H1 (cell line): ENCODE data around the gene DDX47. TPM values are rescaled to one million over a fixed set of nuclear protein-coding genes. Genes with fewer than 3 reads are reported as not detected.

Experiments used
- CTCF ChIA-PET: fragments of 300-600 bp; sonication (Branson Sonifier 250); formaldehyde crosslinking; loops from one replicate; lab custom pipeline; 2021; ENCODE audit not compliant: partially characterized antibody; lab: Charles Lee
- POLR2A ChIA-PET: fragments of 300-600 bp; sonication (Branson Sonifier 250); formaldehyde crosslinking; loops from one replicate; lab custom pipeline; 2021; ENCODE audit warnings: inconsistent platforms; ENCODE audit not compliant: partially characterized antibody; lab: Charles Lee
- DNase-seq, 2 experiments: peaks; one replicate each; pipeline versions ENCODE4 v3.0.0 to v3.0.0-alpha.2; 2010 to 2022; ENCODE audit warnings: low spot score in 2 of 2, low read depth in 1 of 2, mixed read lengths in 1 of 2
- FAIRE-seq: peaks from 2 replicates; lab custom pipeline; 2011; peaks lifted over from hg19 to GRCh38; lab: Jason Lieb, UNC
- H2AFZ ChIP-seq: 2 replicates; pipeline ENCODE4 v1.8.1; 2012; ENCODE audit warnings: low read length, inconsistent platforms
- H2AK5ac ChIP-seq: 2 replicates; pipeline ENCODE4 v1.6.1; 2013; ENCODE audit warnings: low read depth, low read length
- H2BK120ac ChIP-seq: replicated peaks from 2 replicates; pipeline ENCODE3; 2013; ENCODE audit warnings: low read depth, low read length, inconsistent platforms
- H2BK12ac ChIP-seq: 2 replicates; pipeline ENCODE4 v1.6.1; 2013; ENCODE audit warnings: low read depth, low read length
- H2BK15ac ChIP-seq: 2 replicates; pipeline ENCODE4 v1.6.1; 2013; ENCODE audit warnings: low read length
- H2BK20ac ChIP-seq: 2 replicates; pipeline ENCODE4 v1.6.1; 2013; ENCODE audit warnings: low read length
- H2BK5ac ChIP-seq: 2 replicates; pipeline ENCODE4 v1.6.1; 2013; ENCODE audit warnings: low read depth, low read length
- H3K14ac ChIP-seq: 2 replicates; pipeline ENCODE4 v1.6.1; 2013; ENCODE audit warnings: inconsistent platforms; ENCODE audit not compliant: insufficient read length
- H3K18ac ChIP-seq: 2 replicates; pipeline ENCODE4 v1.6.1; 2013; ENCODE audit warnings: low read length; ENCODE audit errors: extremely low read depth
- H3K23ac ChIP-seq: 2 replicates; pipeline ENCODE4 v1.6.1; 2013; ENCODE audit warnings: inconsistent platforms; ENCODE audit not compliant: insufficient read length
- H3K23me2 ChIP-seq: 2 replicates; pipeline ENCODE4 v1.6.1; 2013; ENCODE audit warnings: low read depth, low read length
- H3K27ac ChIP-seq: 2 replicates; pipeline ENCODE4 v1.6.1; 2011; ENCODE audit warnings: low read depth, low read length, inconsistent platforms
- H3K27me3 ChIP-seq, 4 experiments: replicated peaks in 1 of 4; 1 replicate in 1 of 4; 2 replicates in 3 of 4; pipeline versions ENCODE4 v1.6.1 to v1.8.1; 2011 to 2013; ENCODE audit warnings: low read length in 3 of 4, mild to moderate bottlenecking in 3 of 4, inconsistent platforms in 2 of 4, mixed read lengths in 2 of 4, moderate library complexity in 1 of 4; ENCODE audit not compliant: control insufficient read depth in 3 of 4, insufficient read depth in 3 of 4; ENCODE audit errors: extremely low read depth in 1 of 4
- H3K36me3 ChIP-seq, 4 experiments: 2 replicates each; pipeline versions ENCODE4 v1.6.1 to v1.8.1; 2011 to 2013; ENCODE audit warnings: mild to moderate bottlenecking in 4 of 4, low read length in 3 of 4, moderate library complexity in 2 of 4, control low read depth in 1 of 4, inconsistent platforms in 1 of 4; ENCODE audit not compliant: insufficient read depth in 4 of 4, control insufficient read depth in 2 of 4
- H3K4ac ChIP-seq: replicated peaks from 2 replicates; pipeline ENCODE3; 2013; ENCODE audit warnings: low read length, low read depth, mixed read lengths, inconsistent platforms; ENCODE audit not compliant: insufficient read length
- H3K4me1 ChIP-seq, 4 experiments: replicated peaks in 1 of 4; 1 replicate in 1 of 4; 2 replicates in 3 of 4; pipeline versions ENCODE4 v1.6.1 to v1.8.1; 2011 to 2013; ENCODE audit warnings: low read length in 3 of 4, inconsistent platforms in 2 of 4, mixed read lengths in 1 of 4; ENCODE audit not compliant: insufficient read depth in 4 of 4, control insufficient read depth in 3 of 4
- H3K4me2 ChIP-seq, 2 experiments: 2 replicates each; pipeline versions ENCODE4 v1.6.1 to v1.8.1; 2011 to 2013; ENCODE audit warnings: low read depth in 2 of 2, low read length in 2 of 2, control low read depth in 1 of 2, inconsistent platforms in 1 of 2, mild to moderate bottlenecking in 1 of 2; ENCODE audit not compliant: insufficient read depth in 1 of 2
- H3K4me3 ChIP-seq, 4 experiments: fragments of 200-600, 300-600 bp in 1 of 4; sonication (generic), shearing (Covaris generic), sonication (Bioruptor Twin) in 1 of 4; 2 replicates each; pipeline versions ENCODE4 v1.5.1 to v1.8.1; 2011 to 2016; ENCODE audit warnings: low read length in 4 of 4, low read depth in 3 of 4, control low read depth in 2 of 4, inconsistent platforms in 2 of 4, mild to moderate bottlenecking in 2 of 4, mixed read lengths in 1 of 4, moderate library complexity in 1 of 4; ENCODE audit not compliant: insufficient read depth in 2 of 4; ENCODE audit errors: extremely low read depth in 1 of 4
- H3K56ac ChIP-seq: replicated peaks from 2 replicates; pipeline ENCODE3; 2013; ENCODE audit warnings: low read depth, mild to moderate bottlenecking, mixed read lengths, low read length, inconsistent platforms; ENCODE audit not compliant: insufficient read length
- H3K79me1 ChIP-seq: 2 replicates; pipeline ENCODE4 v1.6.1; 2013; ENCODE audit warnings: low read depth, low read length, control low read depth
- H3K79me2 ChIP-seq, 2 experiments: 2 replicates each; pipeline versions ENCODE4 v1.6.1 to v1.8.1; 2012 to 2013; ENCODE audit warnings: low read length in 2 of 2, mild to moderate bottlenecking in 2 of 2, inconsistent platforms in 1 of 2; ENCODE audit not compliant: insufficient read depth in 2 of 2, control insufficient read depth in 1 of 2
- H3K9ac ChIP-seq, 4 experiments: replicated peaks in 1 of 4; 1 replicate in 1 of 4; 2 replicates in 3 of 4; pipeline versions ENCODE4 v1.6.1 to v1.8.1; 2011 to 2013; ENCODE audit warnings: low read depth in 3 of 4, low read length in 3 of 4, control low read depth in 2 of 4, mild to moderate bottlenecking in 2 of 4, moderate library complexity in 2 of 4, inconsistent platforms in 1 of 4; ENCODE audit errors: extremely low read depth in 1 of 4
- H3K9me3 ChIP-seq, 2 experiments: 2 replicates each; pipeline versions ENCODE4 v1.6.1 to v1.8.1; 2012 to 2013; ENCODE audit warnings: mild to moderate bottlenecking in 2 of 2, moderate library complexity in 2 of 2, control low read depth in 1 of 2, inconsistent platforms in 1 of 2, low read depth in 1 of 2, low read length in 1 of 2, mixed read lengths in 1 of 2; ENCODE audit not compliant: insufficient read depth in 2 of 2
- H4K20me1 ChIP-seq, 2 experiments: replicated peaks in 1 of 2; 2 replicates each; pipeline versions ENCODE3 to v1.8.1; 2011 to 2013; ENCODE audit warnings: inconsistent platforms in 2 of 2, low read length in 2 of 2, mild to moderate bottlenecking in 1 of 2; ENCODE audit not compliant: insufficient read depth in 2 of 2, control insufficient read depth in 1 of 2
- H4K5ac ChIP-seq: 2 replicates; pipeline ENCODE4 v1.6.1; 2013; ENCODE audit warnings: low read length, low read depth, mixed read lengths, inconsistent platforms; ENCODE audit not compliant: insufficient read length
- H4K8ac ChIP-seq: 2 replicates; pipeline ENCODE4 v1.8.0; 2013; ENCODE audit warnings: mild to moderate bottlenecking, moderate library complexity, low read length, inconsistent platforms; ENCODE audit not compliant: insufficient read depth; ENCODE audit errors: extremely low read depth
- H4K91ac ChIP-seq: replicated peaks from 2 replicates; pipeline ENCODE3; 2013; ENCODE audit warnings: low read length, mixed read lengths, inconsistent platforms; ENCODE audit not compliant: insufficient read length
- ASH2L ChIP-seq: fragments of 200-600, 300-600 bp; sonication (generic); IDR thresholded peaks from one replicate; pipeline ENCODE4 v1.7.1; 2017; ENCODE audit warnings: low read length
- BACH1 ChIP-seq: IDR thresholded peaks from 2 replicates; pipeline ENCODE4 v1.6.1; 2012; ENCODE audit warnings: low read length, improper control_type of control experiment
- CTBP2 ChIP-seq: IDR thresholded peaks from 2 replicates; pipeline ENCODE4 v1.7.0; 2011; ENCODE audit warnings: borderline replicate concordance, mild to moderate bottlenecking, moderate library complexity, mixed read lengths, low read length; ENCODE audit not compliant: insufficient read depth, insufficient read length
- FOSL1 ChIP-seq: IDR thresholded peaks from 2 replicates; pipeline ENCODE4 v1.6.1; 2011; ENCODE audit warnings: mild to moderate bottlenecking, low read depth, low read length, moderate library complexity; ENCODE audit not compliant: insufficient read depth
- JUN ChIP-seq: IDR thresholded peaks from 2 replicates; pipeline ENCODE4 v1.6.1; 2011; ENCODE audit warnings: low read depth, mild to moderate bottlenecking, improper control_type of control experiment, low read length
- KDM1A ChIP-seq: fragments of 200-600, 300-600 bp; sonication (generic); IDR thresholded peaks from 2 replicates; pipeline ENCODE4 v1.7.1; 2016; ENCODE audit warnings: mild to moderate bottlenecking, low read length, borderline replicate concordance
- KDM5A ChIP-seq: fragments of 200-600 bp; IDR thresholded peaks from 2 replicates; pipeline ENCODE4 v1.7.1; 2012; ENCODE audit warnings: mild to moderate bottlenecking, low read length, inconsistent platforms, mixed read lengths
- NANOG ChIP-seq: IDR thresholded peaks from 2 replicates; pipeline ENCODE4 v1.6.1; 2011; ENCODE audit warnings: low read length, low read depth, mild to moderate bottlenecking, inconsistent platforms; ENCODE audit not compliant: insufficient read depth, poor library complexity, severe bottlenecking
- PHF8 ChIP-seq: fragments of 200-600 bp; sonication (generic); conservative IDR thresholded peaks from 2 replicates; pipeline ENCODE4 v1.7.1; 2012; ENCODE audit warnings: low read depth, mild to moderate bottlenecking, inconsistent platforms, low read length, moderate library complexity
- SIRT6 ChIP-seq: IDR thresholded peaks from one replicate; pipeline ENCODE4 v1.7.1; 2012; ENCODE audit warnings: low read length, inconsistent platforms
- SP2 ChIP-seq: IDR thresholded peaks from 2 replicates; pipeline ENCODE4 v1.6.1; 2012; ENCODE audit warnings: mild to moderate bottlenecking, low read length, inconsistent platforms
- USF2 ChIP-seq: IDR thresholded peaks from 2 replicates; pipeline ENCODE4 v1.6.1; 2011; ENCODE audit warnings: low read length, improper control_type of control experiment
- WGBS, 2 experiments: shearing (Covaris generic) in 1 of 2; methylation state at CpG; one replicate each; pipeline versions ENCODE4 v1.1.6 to v1.1.7; 2013 to 2015; ENCODE audit warnings: low lambda C conversion rate in 2 of 2, mixed read lengths in 2 of 2, inconsistent platforms in 1 of 2, low coverage in 1 of 2, missing lambda C conversion rate in 1 of 2; ENCODE audit not compliant: insufficient replicate concordance in 2 of 2, insufficient coverage in 1 of 2, insufficient read length in 1 of 2; ENCODE audit errors: extremely low coverage in 1 of 2, missing lambda C conversion rate in 1 of 2; 5-methylcytosine and 5-hydroxymethylcytosine counted together
- polyA plus RNA-seq, 7 experiments: library from polyadenylated mRNA; depleted of rRNA in 3 of 7; stranded (reverse) in 5 of 7; unstranded in 2 of 7; fragments of >200 nt in 5 of 7; fragments of 200-250 nt in 2 of 7; gene quantifications; 1 replicate in 5 of 7; 2 replicates in 1 of 7; 4 replicates in 1 of 7; pipeline versions ENCODE4 v1.2.1 to v1.2.3, GENCODE V29; 2011 to 2013; ENCODE audit warnings: missing spikeins in 2 of 7, mixed read lengths in 2 of 7
- total RNA-seq: library from RNA; stranded (reverse); fragmentation: NEBNext Ultra II Directional; extraction: Animal tissue kit (Norgen Biotek cat#: 25700); gene quantifications from 2 replicates; pipeline ENCODE4 v1.2.1, GENCODE V29; 2021
- TF ChIP-seq, protein P1 (sequence below): IDR thresholded peaks from 2 replicates; pipeline ENCODE4 v1.6.1; 2012; ENCODE audit warnings: inconsistent platforms

Gene DDX47
- total and polyA plus RNA-seq, 2 of the 8 experiments (the other 6 are each of a cell fraction or from before 2014, with no cell fraction given) = 54.4 to 74.2 TPM

DNA sequence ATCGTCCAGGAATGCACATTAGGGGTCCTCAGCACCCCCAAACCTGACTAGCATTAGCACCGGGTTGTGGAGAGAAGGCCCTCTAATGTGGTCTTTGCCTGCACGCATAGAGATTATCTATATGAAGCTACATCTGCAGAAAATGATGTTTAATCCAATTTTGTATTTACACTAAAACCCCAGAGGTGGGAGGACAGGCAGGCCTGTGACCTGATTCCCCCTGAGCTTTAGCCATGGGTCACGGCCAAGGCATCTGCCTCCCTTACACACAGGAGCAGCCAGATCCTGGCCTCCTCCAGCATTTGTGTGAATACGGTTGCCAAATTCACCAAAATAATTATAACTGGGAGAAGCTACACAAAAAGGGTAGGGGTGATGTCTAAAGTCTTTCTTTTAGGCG lies 20.7 kb upstream of the DDX47 start:
- Histone ChIP-seq H3K4ac (no peak overlapping the region), H2BK12ac (no peak overlapping the region), H3K23me2 (no peaks in the 10 kb centered on the region), H3K27me3 (peaks cover 9 to 14% (median 12%) of the 10 kb centered on the region in 4 experiments), H2BK15ac (no peak overlapping the region), H3K56ac (no peak overlapping the region), H4K5ac (no peak overlapping the region), H3K9me3 (no peaks in the 10 kb centered on the region), H4K8ac (no peak overlapping the region), H3K18ac (no peak overlapping the region), H3K23ac (no peak overlapping the region), H2BK5ac (no peak overlapping the region), H4K91ac (no peak overlapping the region), H2BK20ac (no peak overlapping the region), H2BK120ac (no peak overlapping the region), H3K9ac (no peak overlapping the region), H3K79me1 (no peaks in the 10 kb centered on the region), H3K36me3 (no peaks in the 10 kb centered on the region), H2AFZ (no peak overlapping the region; the same call in 1 of the 2 replicates), H3K4me3 (no peak overlapping the region), H3K27ac (no peak overlapping the region), H3K14ac (no peak overlapping the region), H4K20me1 (no peaks in the 10 kb centered on the region), H3K4me1 (no peaks in the 10 kb centered on the region), H3K79me2 (no peaks in the 10 kb centered on the region), H2AK5ac (no peak overlapping the region), H3K4me2 (no peak overlapping the region)
- WGBS, 2 experiments = 87% methylated on average over 6 of the region's 6 CpGs; no CpG with 5 or more reads in 1 of the 2 experiments
- DNase-seq = no peak
- POLR2A ChIA-PET = interaction anchor here (0.6 to 1.4 kb wide), 2 partner anchors 21 to 270 kb away, joined by 3 to 4 read pairs; partner anchors contain the start of gene DDX47
- FAIRE-seq = no peak
- CTCF ChIA-PET = interaction anchor here (0.5 to 2.3 kb wide), 10 partner anchors 12 to 602 kb away, joined by 3 to 8 read pairs (median 4); partner anchors contain the start of gene DDX47
- TF ChIP-seq SP2 (no peak), ASH2L (no peak), NANOG (no peak), PHF8 (no peak), JUN (no peak), SIRT6 (no peak), CTBP2 (no peak), BACH1 (no peak), USF2 (no peak), KDM5A (no peak), KDM1A (no peak), FOSL1 (no peak)
- TF ChIP-seq, protein P1, sequence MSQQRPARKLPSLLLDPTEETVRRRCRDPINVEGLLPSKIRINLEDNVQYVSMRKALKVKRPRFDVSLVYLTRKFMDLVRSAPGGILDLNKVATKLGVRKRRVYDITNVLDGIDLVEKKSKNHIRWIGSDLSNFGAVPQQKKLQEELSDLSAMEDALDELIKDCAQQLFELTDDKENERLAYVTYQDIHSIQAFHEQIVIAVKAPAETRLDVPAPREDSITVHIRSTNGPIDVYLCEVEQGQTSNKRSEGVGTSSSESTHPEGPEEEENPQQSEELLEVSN = no peak
